ENCODE data around the gene MAGI2.

MAGI2 gene

DNA sequence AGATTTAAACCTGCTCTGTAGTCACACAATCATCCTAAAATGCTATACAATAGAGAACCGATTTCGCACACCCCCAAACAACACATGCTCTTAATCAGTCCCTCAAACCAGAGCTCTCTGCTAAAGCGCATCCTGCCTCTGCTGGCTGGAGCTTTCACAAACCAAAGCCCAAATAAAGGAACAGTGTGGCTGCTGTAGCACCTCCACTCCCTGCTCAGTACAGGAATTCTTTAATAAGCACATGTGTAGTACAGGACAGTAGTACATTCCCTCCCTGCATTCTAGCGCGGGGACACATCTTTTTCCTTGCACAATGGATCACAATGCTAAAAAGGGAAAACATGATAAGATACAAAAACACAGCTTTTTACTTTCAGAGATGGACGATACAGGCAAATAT lies 684.6 kb downstream of the MAGI2 start:
- no peak overlapping the region for H3K4me3 ChIP-seq (ENCODE audit: low read depth, low read length)
- TF ChIP-seq, protein P1, sequence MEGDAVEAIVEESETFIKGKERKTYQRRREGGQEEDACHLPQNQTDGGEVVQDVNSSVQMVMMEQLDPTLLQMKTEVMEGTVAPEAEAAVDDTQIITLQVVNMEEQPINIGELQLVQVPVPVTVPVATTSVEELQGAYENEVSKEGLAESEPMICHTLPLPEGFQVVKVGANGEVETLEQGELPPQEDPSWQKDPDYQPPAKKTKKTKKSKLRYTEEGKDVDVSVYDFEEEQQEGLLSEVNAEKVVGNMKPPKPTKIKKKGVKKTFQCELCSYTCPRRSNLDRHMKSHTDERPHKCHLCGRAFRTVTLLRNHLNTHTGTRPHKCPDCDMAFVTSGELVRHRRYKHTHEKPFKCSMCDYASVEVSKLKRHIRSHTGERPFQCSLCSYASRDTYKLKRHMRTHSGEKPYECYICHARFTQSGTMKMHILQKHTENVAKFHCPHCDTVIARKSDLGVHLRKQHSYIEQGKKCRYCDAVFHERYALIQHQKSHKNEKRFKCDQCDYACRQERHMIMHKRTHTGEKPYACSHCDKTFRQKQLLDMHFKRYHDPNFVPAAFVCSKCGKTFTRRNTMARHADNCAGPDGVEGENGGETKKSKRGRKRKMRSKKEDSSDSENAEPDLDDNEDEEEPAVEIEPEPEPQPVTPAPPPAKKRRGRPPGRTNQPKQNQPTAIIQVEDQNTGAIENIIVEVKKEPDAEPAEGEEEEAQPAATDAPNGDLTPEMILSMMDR (IDR thresholded peaks at IDR 0.05; ENCODE audit: low read depth, low read length) = no peak

DNA sequence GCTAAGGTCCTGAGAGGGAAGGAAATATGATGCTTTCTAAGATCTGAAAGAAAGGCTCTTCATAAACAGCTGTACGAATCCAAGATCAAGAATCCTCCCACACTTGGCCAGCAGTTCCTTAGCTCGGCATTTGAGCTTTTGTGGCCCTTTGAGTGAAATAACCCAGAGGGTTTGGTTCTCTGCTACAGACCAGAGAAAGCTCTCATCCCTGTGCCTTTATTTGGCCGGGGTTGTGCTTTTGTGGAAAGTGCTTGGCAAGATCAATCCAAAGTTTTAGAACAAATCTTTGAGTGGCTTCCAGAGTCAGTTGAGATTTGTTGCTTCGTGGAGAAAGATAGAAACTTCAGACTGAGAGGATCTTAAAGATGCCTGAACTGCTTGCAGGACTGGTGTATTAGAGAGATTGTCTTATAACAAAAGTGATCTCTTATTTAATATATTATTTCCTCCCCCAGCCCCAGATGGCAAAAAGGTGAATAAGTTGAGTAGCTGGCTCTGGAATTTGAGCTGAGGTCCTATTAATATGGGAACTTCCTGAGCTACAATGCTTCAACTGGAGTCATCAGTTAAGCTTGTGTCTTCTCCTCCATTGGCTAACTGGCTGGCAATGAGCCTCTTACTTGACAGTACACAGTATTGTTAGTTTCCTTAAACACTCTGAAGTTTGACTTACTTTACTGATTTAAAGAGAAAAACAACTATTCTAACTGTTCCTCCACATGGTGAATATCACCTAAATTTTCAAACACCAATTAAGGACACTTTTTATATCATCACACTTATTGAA lies 687.3 kb downstream of the MAGI2 start:
- TF ChIP-seq, protein P1 (IDR thresholded peaks at IDR 0.05; ENCODE audit: low read depth, low read length) = no peak
- H3K4me3 ChIP-seq (ENCODE audit: low read depth, low read length) = no peak overlapping the region

DNA sequence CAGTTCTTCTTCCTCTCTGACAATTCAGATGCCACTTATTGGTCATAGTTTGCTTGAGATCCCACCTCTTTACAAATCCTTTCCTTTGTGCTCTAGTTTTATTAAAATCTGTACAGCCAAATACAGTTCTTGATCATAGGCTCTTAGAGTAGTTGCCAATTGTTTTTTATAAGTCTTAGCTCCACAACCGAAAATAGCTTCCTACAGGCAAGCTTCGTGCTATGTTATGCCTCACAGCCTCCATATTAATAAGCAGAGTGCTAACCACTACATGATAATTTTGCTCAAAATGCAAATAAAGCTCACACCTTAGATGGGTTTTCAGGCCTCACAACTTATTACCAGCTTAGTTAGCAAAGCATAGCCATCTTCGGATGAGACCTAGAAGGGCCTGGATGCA lies 688.9 kb downstream of the MAGI2 start:
- no peak overlapping the region for H3K4me3 ChIP-seq (ENCODE audit: low read depth, low read length)
- TF ChIP-seq, protein P1 (IDR thresholded peaks at IDR 0.05; ENCODE audit: low read depth, low read length) = no peak

DNA sequence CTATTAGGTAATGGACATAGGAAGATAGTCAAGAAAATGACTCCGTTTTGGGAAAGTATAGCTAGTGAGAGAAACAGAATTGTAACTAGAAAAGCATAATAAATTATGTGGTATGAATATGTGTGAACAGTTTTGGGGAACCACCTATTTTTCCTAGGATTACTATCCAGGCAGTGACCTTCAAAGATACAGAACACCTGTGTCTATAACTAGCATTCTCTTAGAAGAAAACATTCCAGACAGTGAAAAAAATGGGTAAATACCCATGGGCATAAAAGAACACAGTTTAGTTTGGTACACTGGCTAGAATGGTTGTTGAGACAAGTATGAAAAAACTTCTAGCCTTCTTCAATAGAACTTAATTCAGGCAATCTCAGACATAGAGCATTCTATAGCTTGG lies 690.8 kb downstream of the MAGI2 start:
- TF ChIP-seq, protein P1 (IDR thresholded peaks at IDR 0.05; ENCODE audit: low read depth, low read length) = no peak
- no peak overlapping the region for H3K4me3 ChIP-seq (ENCODE audit: low read depth, low read length)

DNA sequence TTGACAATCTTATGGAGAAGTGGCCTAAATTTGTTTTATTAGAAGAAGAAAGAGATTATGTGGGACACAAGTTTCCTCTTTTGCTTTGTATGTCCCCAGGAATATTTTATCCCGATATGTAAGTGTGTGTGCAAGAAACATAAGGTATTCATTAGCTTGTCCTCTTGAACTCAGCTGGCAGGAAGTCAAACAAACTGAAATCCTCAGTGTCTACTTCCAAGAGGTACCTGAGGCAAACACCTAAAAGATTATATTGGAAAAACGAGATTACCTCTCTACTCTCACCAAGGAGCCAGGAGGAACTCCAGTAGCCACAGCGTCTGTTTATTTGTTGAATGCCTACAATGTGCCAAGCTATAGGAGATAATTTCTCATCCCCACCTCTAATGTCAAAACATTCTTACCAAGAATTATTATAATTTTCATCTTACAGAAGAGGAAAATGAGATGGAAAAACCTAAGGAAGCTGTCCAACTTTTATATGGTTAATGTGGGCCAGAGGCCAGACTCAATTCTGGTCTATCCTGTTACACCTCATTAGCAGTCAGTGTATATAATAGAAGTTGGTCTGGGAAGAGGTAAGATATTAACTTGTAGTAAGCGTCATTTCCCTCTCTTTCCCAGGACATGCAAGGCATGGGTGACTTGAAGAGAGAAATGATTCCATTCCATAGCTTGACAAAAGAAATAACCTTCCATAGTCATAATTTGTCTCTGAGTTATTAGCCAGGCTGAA lies 692.7 kb downstream of the MAGI2 start:
- H3K4me3 ChIP-seq (ENCODE audit: low read depth, low read length) = no peak overlapping the region
- TF ChIP-seq, protein P1 (IDR thresholded peaks at IDR 0.05; ENCODE audit: low read depth, low read length) = no peak

DNA sequence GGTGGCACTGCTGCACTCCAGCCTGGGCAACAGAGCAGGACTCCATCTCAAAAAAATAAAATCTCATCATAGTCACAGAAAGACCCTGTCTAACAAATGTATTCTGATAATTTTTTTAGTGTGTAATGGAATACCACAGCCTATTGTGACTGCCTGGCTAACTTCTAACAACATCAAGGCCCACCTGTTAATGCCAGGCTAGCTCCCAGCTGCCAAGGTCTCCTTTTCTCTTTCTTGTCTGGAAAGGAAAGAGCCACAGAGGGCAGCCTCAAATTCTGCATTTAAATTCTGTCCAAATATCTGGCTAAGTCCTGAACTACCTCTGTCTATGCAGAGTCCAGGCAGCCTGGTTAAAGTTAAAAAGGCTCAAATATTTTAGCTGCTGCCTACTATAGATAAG lies 700.9 kb downstream of the MAGI2 start:
- no peak overlapping the region for H3K4me3 ChIP-seq (ENCODE audit: low read depth, low read length)
- TF ChIP-seq, protein P1 (IDR thresholded peaks at IDR 0.05; ENCODE audit: low read depth, low read length) = no peak

DNA sequence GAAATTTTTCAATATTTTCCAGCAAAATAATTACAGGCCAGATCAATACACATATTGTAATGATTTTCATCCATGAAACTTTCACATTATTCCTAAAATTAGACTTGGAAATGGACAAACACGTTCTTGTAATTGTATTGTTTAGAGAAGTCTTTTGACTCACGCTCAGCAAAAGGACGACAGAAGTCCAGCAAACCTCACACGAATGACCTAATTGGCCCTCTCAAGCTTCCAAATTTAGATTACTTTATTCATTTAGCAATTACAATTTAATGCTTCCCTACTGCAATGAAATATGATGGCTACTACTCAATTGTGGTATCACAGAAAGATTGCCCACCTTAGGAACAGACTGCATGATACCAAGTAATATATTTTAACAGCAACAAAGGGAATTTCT lies 702.2 kb downstream of the MAGI2 start:
- H3K4me3 ChIP-seq (ENCODE audit: low read depth, low read length) = no peak overlapping the region
- TF ChIP-seq, protein P1 (IDR thresholded peaks at IDR 0.05; ENCODE audit: low read depth, low read length) = no peak
